ENCODE data around the gene EEF1A2.

DNA sequence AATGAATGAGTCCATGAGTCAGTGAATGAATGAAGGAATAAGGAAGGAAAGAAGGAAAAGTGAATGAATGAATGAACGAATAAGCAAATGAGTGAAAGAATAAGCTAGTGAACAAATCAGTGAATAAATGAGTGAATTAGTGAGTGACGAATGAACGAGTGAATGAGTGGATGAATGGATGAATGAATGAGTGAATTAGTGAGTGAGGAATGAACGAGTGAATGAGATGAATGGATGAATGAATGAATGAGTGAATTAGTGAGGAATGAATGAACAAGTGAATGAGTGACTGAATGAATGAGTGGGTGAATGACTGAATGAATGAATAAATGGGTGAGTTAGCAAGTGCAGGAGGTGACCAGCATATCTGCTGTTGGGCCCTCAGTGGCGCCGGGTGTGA, 44.9 kb upstream of the EEF1A2 start:
- TF ChIP-seq, protein P1, sequence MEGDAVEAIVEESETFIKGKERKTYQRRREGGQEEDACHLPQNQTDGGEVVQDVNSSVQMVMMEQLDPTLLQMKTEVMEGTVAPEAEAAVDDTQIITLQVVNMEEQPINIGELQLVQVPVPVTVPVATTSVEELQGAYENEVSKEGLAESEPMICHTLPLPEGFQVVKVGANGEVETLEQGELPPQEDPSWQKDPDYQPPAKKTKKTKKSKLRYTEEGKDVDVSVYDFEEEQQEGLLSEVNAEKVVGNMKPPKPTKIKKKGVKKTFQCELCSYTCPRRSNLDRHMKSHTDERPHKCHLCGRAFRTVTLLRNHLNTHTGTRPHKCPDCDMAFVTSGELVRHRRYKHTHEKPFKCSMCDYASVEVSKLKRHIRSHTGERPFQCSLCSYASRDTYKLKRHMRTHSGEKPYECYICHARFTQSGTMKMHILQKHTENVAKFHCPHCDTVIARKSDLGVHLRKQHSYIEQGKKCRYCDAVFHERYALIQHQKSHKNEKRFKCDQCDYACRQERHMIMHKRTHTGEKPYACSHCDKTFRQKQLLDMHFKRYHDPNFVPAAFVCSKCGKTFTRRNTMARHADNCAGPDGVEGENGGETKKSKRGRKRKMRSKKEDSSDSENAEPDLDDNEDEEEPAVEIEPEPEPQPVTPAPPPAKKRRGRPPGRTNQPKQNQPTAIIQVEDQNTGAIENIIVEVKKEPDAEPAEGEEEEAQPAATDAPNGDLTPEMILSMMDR (IDR thresholded peaks at IDR 0.05; ENCODE audit: low read length) = no peak
- no peak for TF ChIP-seq EZH2 (IDR thresholded peaks at IDR 0.05; ENCODE audit: borderline replicate concordance, low read length)

Measured in OCI-LY1 (cell line).